PFSK-1 (cell line): ENCODE data around the gene AGR3.

Source experiments
- POLR2AphosphoS5 ChIP-seq: IDR thresholded peaks from 2 replicates; pipeline ENCODE4 v1.6.1; 2012; ENCODE audit warnings: low read depth, mild to moderate bottlenecking, control low read depth, low read length, moderate library complexity
- SIN3A ChIP-seq: IDR thresholded peaks from 2 replicates; pipeline ENCODE4 v1.6.1; 2012; ENCODE audit warnings: mild to moderate bottlenecking, low read length, moderate library complexity, borderline replicate concordance; ENCODE audit not compliant: insufficient read depth
- TAF1 ChIP-seq: IDR thresholded peaks from 2 replicates; pipeline ENCODE4 v1.6.1; 2012; ENCODE audit warnings: low read length, control low read depth, borderline replicate concordance; ENCODE audit not compliant: insufficient read depth
- TF ChIP-seq, protein P1 (sequence below), 2 experiments: IDR thresholded peaks; 2 replicates each; pipeline versions ENCODE4 v1.6.1 to v1.8.0; 2011 to 2012; ENCODE audit warnings: low read depth in 2 of 2, low read length in 2 of 2, control low read depth in 1 of 2, inconsistent platforms in 1 of 2, mild to moderate bottlenecking in 1 of 2, moderate library complexity in 1 of 2; ENCODE audit not compliant: insufficient read depth in 1 of 2

DNA sequence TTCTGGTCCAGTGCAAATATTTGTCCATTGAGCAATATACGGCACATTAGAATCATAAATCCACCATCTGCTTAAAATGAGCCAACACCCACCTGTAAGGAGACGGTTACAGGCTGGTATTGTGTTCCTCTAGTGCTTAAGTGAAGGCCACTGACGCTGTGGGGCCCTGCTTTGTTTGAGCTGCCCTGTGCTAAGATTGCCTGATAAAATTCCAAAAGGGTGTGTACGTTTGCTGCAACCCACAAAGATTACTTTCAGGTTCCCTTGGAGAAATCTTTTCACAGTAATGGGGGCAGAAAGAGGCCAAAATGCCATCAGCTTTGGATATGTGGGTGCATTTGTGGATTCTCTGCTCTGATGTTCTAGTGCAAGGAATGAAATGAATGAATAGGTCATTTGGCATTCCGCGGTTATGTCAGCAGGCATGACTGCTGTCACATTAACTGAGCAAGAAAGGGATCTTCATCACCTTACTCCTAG is 34.4 kb downstream of the AGR3 start:
- TF ChIP-seq, protein P1, sequence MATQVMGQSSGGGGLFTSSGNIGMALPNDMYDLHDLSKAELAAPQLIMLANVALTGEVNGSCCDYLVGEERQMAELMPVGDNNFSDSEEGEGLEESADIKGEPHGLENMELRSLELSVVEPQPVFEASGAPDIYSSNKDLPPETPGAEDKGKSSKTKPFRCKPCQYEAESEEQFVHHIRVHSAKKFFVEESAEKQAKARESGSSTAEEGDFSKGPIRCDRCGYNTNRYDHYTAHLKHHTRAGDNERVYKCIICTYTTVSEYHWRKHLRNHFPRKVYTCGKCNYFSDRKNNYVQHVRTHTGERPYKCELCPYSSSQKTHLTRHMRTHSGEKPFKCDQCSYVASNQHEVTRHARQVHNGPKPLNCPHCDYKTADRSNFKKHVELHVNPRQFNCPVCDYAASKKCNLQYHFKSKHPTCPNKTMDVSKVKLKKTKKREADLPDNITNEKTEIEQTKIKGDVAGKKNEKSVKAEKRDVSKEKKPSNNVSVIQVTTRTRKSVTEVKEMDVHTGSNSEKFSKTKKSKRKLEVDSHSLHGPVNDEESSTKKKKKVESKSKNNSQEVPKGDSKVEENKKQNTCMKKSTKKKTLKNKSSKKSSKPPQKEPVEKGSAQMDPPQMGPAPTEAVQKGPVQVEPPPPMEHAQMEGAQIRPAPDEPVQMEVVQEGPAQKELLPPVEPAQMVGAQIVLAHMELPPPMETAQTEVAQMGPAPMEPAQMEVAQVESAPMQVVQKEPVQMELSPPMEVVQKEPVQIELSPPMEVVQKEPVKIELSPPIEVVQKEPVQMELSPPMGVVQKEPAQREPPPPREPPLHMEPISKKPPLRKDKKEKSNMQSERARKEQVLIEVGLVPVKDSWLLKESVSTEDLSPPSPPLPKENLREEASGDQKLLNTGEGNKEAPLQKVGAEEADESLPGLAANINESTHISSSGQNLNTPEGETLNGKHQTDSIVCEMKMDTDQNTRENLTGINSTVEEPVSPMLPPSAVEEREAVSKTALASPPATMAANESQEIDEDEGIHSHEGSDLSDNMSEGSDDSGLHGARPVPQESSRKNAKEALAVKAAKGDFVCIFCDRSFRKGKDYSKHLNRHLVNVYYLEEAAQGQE (IDR thresholded peaks at IDR 0.05; ENCODE audit: insufficient read depth in 1 of 2, low read depth in 2 of 2, low read length in 2 of 2) = no peak
- TF ChIP-seq POLR2AphosphoS5 (no peak), TAF1 (no peak), SIN3A (no peak)
